Measurements from ENCODE around the gene POU4F2.

POU4F2 gene

DNA sequence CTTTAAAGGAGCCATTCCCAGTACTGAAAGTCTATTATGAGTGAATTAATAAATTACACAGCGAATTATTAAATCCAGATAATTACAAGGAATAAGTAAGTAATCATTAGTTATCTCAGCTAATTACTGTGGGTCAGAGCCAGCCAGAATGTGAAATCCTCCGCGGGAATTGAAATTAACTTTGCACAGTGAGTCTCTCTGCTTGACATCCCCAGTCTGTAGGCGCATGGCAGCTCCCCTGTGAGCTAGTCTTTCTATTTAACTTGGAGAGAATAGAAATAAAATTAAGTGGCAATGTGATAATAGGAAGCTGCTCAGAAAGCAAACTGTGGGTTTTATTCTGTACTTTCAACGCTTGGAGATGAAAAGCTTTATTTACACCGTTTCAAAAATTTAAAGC lies 7.2 kb downstream of the POU4F2 start:
- TF ChIP-seq GATA3 (IDR thresholded peaks at IDR 0.05; ENCODE audit: low read depth, low read length) (no peak), GATA2 (IDR thresholded peaks at IDR 0.05; ENCODE audit: low read depth, low read length) (no peak)

DNA sequence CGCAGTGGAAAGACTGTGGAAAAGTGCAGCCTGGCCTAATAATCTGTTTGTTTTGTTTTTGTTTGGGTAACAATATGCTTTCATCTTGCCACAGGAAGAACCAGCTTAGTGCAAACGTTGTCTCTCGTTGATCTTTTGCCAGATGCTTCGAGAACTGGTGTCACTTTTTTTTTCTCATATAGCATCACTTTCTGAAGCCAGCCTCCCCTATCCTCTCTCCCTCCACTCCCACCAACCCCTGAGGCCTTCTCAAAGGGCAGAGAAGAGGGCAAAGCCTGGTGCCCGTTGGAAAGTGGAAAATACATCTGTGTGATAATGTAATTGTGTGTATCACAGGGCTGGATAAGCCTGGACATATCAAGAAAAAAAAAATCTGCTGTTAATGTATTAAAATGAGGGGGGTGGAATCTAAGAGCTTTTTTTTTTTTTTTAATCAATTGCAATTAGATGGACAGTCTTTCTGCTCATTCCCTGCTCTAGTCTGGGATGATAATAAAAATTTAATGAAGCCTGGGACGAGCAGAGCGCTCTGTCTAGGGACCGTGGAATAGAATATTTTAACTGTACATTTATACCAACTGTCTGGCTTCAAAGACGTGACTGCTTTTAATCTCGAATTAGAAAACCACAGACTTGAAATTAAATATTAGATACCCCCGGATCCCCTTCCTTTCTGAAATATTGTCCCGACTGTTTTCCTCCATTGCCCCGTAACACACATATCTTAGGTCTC lies 8.1 kb downstream of the POU4F2 start:
- TF ChIP-seq GATA2 (IDR thresholded peaks at IDR 0.05; ENCODE audit: low read depth, low read length) (no peak), GATA3 (IDR thresholded peaks at IDR 0.05; ENCODE audit: low read depth, low read length) (no peak)

- no peak for TF ChIP-seq GATA2 (IDR thresholded peaks at IDR 0.05; ENCODE audit: low read depth, low read length)
- TF ChIP-seq GATA3 (IDR thresholded peaks at IDR 0.05; ENCODE audit: low read depth, low read length), result no peak
Observed at GRCh38 chr4:146647615-146648460, 9.1 kb downstream of the POU4F2 start.

DNA sequence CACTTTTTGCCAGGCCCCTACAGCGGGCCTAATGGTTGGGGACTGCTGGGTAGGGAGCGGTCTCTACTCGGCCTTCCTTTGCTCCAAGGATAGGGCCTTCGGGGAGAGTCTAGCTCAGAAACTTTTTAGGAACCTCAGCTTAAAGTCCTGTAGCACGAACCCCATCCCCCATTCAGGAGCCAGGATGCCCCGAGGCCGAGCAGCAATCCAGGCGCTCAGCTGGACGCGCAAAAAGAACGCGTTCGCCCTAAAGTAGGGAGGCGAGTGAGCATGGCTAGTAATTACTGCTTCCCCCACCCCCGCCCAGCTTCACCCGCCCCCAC lies 9.7 kb downstream of the POU4F2 start:
- TF ChIP-seq GATA2 (IDR thresholded peaks at IDR 0.05; ENCODE audit: low read depth, low read length), result no peak

DNA sequence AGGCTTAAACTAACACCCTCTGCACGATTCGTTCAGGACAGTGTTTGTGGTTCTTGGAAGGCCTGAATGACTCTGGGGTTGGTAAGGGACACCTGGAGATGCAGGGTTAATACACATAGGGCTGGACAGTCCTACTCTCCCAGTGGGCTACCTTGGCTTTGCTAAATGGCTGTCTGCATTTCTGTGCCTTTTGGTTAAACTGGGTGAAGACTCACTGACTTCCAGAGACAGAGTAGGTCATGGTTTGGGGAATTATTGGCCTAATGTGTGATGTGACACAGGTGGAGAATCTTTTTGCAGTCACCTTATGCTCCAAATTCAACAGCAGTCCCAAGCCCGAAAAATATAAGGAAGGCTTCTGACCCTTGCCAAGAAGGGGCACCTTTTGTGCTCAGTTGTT lies 10.5 kb downstream of the POU4F2 start:
- TF ChIP-seq GATA3 (IDR thresholded peaks at IDR 0.05; ENCODE audit: low read depth, low read length) (no peak), GATA2 (IDR thresholded peaks at IDR 0.05; ENCODE audit: low read depth, low read length) (no peak)

DNA sequence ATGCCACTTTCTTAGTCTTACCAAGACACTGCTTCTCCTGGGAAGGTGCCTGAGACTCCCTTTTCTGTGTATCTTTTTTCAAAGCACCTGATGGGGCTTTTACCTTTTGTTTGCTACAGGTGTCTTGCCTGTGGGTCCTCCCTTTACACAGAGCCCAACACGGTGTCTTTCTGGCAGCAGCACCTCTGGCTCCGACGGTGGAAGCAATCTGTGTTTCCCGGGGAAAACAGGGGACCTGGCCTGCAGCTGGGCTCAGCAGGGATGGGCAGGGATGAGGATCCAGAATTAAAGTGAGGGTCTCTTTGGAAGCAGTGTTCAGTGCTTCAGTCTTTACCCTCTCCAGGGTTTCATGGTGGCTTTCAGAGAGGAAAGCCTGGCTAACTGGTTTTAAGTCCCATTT lies 11.3 kb downstream of the POU4F2 start:
- no peak for TF ChIP-seq GATA3 (IDR thresholded peaks at IDR 0.05; ENCODE audit: low read depth, low read length)
- no peak for TF ChIP-seq GATA2 (IDR thresholded peaks at IDR 0.05; ENCODE audit: low read depth, low read length)

GRCh38 chr4:146654687-146655520 lies 16.2 kb downstream of the POU4F2 start:
- TF ChIP-seq GATA2 (IDR thresholded peaks at IDR 0.05; ENCODE audit: low read depth, low read length) (no peak), GATA3 (IDR thresholded peaks at IDR 0.05; ENCODE audit: low read depth, low read length) (no peak)

GRCh38 chr4:146655521-146655856 lies 16.8 kb downstream of the POU4F2 start:
- TF ChIP-seq GATA3 (IDR thresholded peaks at IDR 0.05; ENCODE audit: low read depth, low read length) (no peak), GATA2 (IDR thresholded peaks at IDR 0.05; ENCODE audit: low read depth, low read length) (no peak)

DNA sequence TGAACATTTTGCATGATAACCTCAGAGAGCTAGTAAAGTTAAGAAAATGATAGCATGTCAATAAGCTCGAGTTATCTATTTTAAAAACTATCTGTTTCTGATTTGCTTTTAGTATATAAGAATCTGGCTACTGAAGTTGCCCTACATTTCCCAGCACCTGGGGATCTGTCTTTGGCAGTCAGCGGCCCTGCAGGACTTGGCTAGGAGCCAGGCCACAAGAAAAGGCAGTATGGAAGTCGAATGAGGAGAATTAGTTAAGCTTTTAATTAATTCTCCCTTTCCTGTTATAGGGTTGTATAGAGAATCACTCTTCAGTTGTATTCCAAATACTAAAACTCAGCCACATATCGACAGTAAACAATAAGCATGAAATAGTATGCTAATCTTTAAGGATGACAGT lies 22.7 kb downstream of the POU4F2 start:
- TF ChIP-seq GATA3 (IDR thresholded peaks at IDR 0.05; ENCODE audit: low read depth, low read length) (no peak), GATA2 (IDR thresholded peaks at IDR 0.05; ENCODE audit: low read depth, low read length) (no peak)

GRCh38 chr4:146674829-146675570 lies 36.3 kb downstream of the POU4F2 start:
- TF ChIP-seq GATA3 (IDR thresholded peaks at IDR 0.05; ENCODE audit: low read depth, low read length) (no peak), GATA2 (IDR thresholded peaks at IDR 0.05; ENCODE audit: low read depth, low read length) (no peak)
